K562 (cell line): ENCODE results near the gene NACAD. TPM values are rescaled to one million over a fixed set of nuclear protein-coding genes. Genes with fewer than 3 reads are reported as not detected.

Experiments
- ARID3B ChIP-seq: fragments of 250-450 bp; sonication (Bioruptor Pico); IDR thresholded peaks from 2 replicates; pipeline ENCODE4 v1.4.0; 2020; ENCODE audit warnings: borderline replicate concordance
- ATF6 ChIP-seq: sonication (generic); formaldehyde crosslinking; IDR thresholded peaks from 2 replicates; pipeline ENCODE4 v1.4.0; 2020; ENCODE audit warnings: mild to moderate bottlenecking, missing genetic modification reagents
- CBX2 ChIP-seq: fragments of 200-600 bp; sonication (generic); IDR thresholded peaks from one replicate; pipeline ENCODE4 v1.6.1; 2012; ENCODE audit warnings: mild to moderate bottlenecking, low read length, inconsistent platforms; ENCODE audit not compliant: insufficient read depth, poor library complexity, severe bottlenecking
- CBX3 ChIP-seq, 2 experiments: IDR thresholded peaks; 1 replicate in 1 of 2; 2 replicates in 1 of 2; pipeline ENCODE4 v1.6.1; 2012; ENCODE audit warnings: inconsistent platforms in 2 of 2, low read length in 2 of 2, borderline replicate concordance in 1 of 2, control low read depth in 1 of 2
- ELK1 ChIP-seq: sonication (generic); formaldehyde crosslinking; IDR thresholded peaks from 2 replicates; pipeline ENCODE4 v1.8.1; 2022; ENCODE audit warnings: missing genetic modification reagents
- FOS ChIP-seq: IDR thresholded peaks from 3 replicates; pipeline ENCODE4 v1.6.1; 2011; ENCODE audit not compliant: insufficient read length; ENCODE audit errors: extremely low read depth
- GABPB2 ChIP-seq: fragments of 250-450 bp; sonication (Bioruptor Pico); conservative IDR thresholded peaks from 2 replicates; pipeline ENCODE4 v1.5.1; 2021; ENCODE audit warnings: mild to moderate bottlenecking
- HES1 ChIP-seq: fragments of 450-650 bp; IDR thresholded peaks from 2 replicates; pipeline ENCODE4 v1.6.1; 2016; ENCODE audit warnings: low read depth, mild to moderate bottlenecking, moderate library complexity
- HMGXB4 ChIP-seq: sonication (generic); formaldehyde crosslinking; IDR thresholded peaks from 2 replicates; pipeline ENCODE4 v1.8.1; 2023; ENCODE audit warnings: mild to moderate bottlenecking, missing genetic modification reagents
- KDM2B ChIP-seq: fragments of 250-450 bp; sonication (Bioruptor Pico); IDR thresholded peaks from 2 replicates; pipeline ENCODE4 v1.8.0; 2021; ENCODE audit warnings: mild to moderate bottlenecking, moderate library complexity
- MCM2 ChIP-seq: fragments of 450-650 bp; IDR thresholded peaks from 2 replicates; pipeline ENCODE4 v1.6.1; 2017; ENCODE audit warnings: low read depth, mild to moderate bottlenecking
- NFE2L1 ChIP-seq: fragments of 450-650 bp; IDR thresholded peaks from 2 replicates; pipeline ENCODE4 v1.6.1; 2016; ENCODE audit warnings: missing genetic modification characterization, low read depth, mild to moderate bottlenecking, missing compliant biosample characterization, moderate library complexity, borderline replicate concordance
- RHOXF2B ChIP-seq: fragments of 250-450 bp; sonication (Bioruptor Pico); conservative IDR thresholded peaks from 2 replicates; pipeline ENCODE4 v1.5.1; 2021
- TRIM28 ChIP-seq: fragments of 450-650 bp; IDR thresholded peaks from 2 replicates; pipeline ENCODE4 v1.6.1; 2017
- U2AF1 ChIP-seq: fragments of 200-400 bp; formaldehyde crosslinking; optimal IDR thresholded peaks from 2 replicates; pipeline ENCODE3; 2017; ENCODE audit warnings: mild to moderate bottlenecking, low read depth, low read length, moderate library complexity
- ZEB2 ChIP-seq: fragments of 450-650 bp; IDR thresholded peaks from 2 replicates; pipeline ENCODE4 v1.6.1; 2016
- ZKSCAN1 ChIP-seq: fragments of 150-350 bp; IDR thresholded peaks from 2 replicates; pipeline ENCODE4 v1.6.1; 2016; ENCODE audit warnings: low read depth, low read length
- ZNF239 ChIP-seq: fragments of 250-450 bp; sonication (Bioruptor Pico); IDR thresholded peaks from 2 replicates; pipeline ENCODE4 v1.4.0; 2020; ENCODE audit warnings: mild to moderate bottlenecking
- ZNF511 ChIP-seq: sonication (generic); formaldehyde crosslinking; IDR thresholded peaks from 2 replicates; pipeline ENCODE4 v1.8.0; 2022; ENCODE audit warnings: mild to moderate bottlenecking, missing genetic modification reagents
- ZNF785 ChIP-seq: fragments of 250-450 bp; sonication (Bioruptor Pico); IDR thresholded peaks from 2 replicates; pipeline ENCODE4 v1.4.0; 2020; ENCODE audit warnings: mild to moderate bottlenecking
- polyA plus RNA-seq, 8 experiments: library from polyadenylated mRNA; depleted of rRNA in 4 of 8; stranded (reverse) in 5 of 8; unstranded in 3 of 8; fragments of >200 nt; fragmentation: Nextera tagmentation in 2 of 8; fragmentation: Illumina TruSeq in 1 of 8; extraction: Ambion mirVana in 2 of 8; extraction: Trizol in 1 of 8; gene quantifications; 2 replicates each; pipeline versions ENCODE4 v1.2.1 to v1.2.3, GENCODE V29; 2011 to 2014; ENCODE audit warnings: inconsistent platforms in 1 of 8, missing spikeins in 1 of 8
- total RNA-seq, 7 experiments: library from RNA; depleted of rRNA in 6 of 7; stranded (reverse); fragments of >200 nt in 6 of 7; fragmentation: Illumina TruSeq in 2 of 7; extraction: Trizol in 2 of 7; gene quantifications; 2 replicates each; pipeline versions ENCODE4 v1.2.1 to v1.2.3, GENCODE V29; 2011 to 2021; ENCODE audit warnings: low replicate concordance in 1 of 7

The NACAD gene
- total and polyA plus RNA-seq, 9 of the 15 experiments (the other 6 are each of a cell fraction or from before 2014, with no cell fraction given), result under 0.01 to 0.03 (median 0.02) TPM; not detected in 5

- TF ChIP-seq MCM2 (no peak), FOS (no peak), HMGXB4 (CRISPR knock-in tag) (peak; percentile 64), ZNF785 (CRISPR knock-in tag) (no peak), ATF6 (CRISPR knock-in tag) (peak; percentile 51; the same call in 1 of the 2 replicates), CBX2 (no peak), ZNF511 (CRISPR knock-in tag) (peak; percentile 69; the same call in 1 of the 2 replicates), GABPB2 (no peak), HES1 (no peak), ZKSCAN1 (peak; percentile 75), ZEB2 (0 out of 2 replicates have a peak, but pooled peaks have one; percentile 6), ELK1 (CRISPR knock-in tag) (no peak), KDM2B (CRISPR knock-in tag) (no peak), U2AF1 (no peak), CBX3 (IDR thresholded peaks at IDR 0.05; ENCODE audit: borderline replicate concordance in 1 of 2, low read length in 2 of 2) (no peak; a peak in 1 of 3 replicates), ZNF239 (CRISPR knock-in tag) (no peak), NFE2L1 (tag) (no peak), RHOXF2B (CRISPR knock-in tag) (no peak), TRIM28 (no peak; the same call in 1 of the 2 replicates), ARID3B (CRISPR knock-in tag) (no peak)
Observed at GRCh38 chr7:45111298-45112223, 22.8 kb upstream of the NACAD start, which contains the start of gene TBRG4 (continued).
